Tibial nerve (tissue), 3 donors: ENCODE data around the gene A2M.

Source experiments
- POLR2A ChIP-seq, 2 donors: fragments of 450-650 bp; IDR thresholded peaks; one replicate each; pipeline ENCODE4 v1.6.1; 2017; ENCODE audit warnings: antibody characterized with exemption in 2 of 2, mild to moderate bottlenecking in 2 of 2, moderate library complexity in 2 of 2
- TF ChIP-seq, protein P1 (sequence below), 5 experiments: fragments of 200-600 bp in 3 of 5; fragments of 450-650 bp in 2 of 5; sonication (generic) in 3 of 5; IDR thresholded peaks; one replicate each; pipeline ENCODE4 v1.5.1; 2016 to 2019; ENCODE audit warnings: antibody characterized with exemption in 5 of 5, mild to moderate bottlenecking in 3 of 5, moderate library complexity in 2 of 5

DNA sequence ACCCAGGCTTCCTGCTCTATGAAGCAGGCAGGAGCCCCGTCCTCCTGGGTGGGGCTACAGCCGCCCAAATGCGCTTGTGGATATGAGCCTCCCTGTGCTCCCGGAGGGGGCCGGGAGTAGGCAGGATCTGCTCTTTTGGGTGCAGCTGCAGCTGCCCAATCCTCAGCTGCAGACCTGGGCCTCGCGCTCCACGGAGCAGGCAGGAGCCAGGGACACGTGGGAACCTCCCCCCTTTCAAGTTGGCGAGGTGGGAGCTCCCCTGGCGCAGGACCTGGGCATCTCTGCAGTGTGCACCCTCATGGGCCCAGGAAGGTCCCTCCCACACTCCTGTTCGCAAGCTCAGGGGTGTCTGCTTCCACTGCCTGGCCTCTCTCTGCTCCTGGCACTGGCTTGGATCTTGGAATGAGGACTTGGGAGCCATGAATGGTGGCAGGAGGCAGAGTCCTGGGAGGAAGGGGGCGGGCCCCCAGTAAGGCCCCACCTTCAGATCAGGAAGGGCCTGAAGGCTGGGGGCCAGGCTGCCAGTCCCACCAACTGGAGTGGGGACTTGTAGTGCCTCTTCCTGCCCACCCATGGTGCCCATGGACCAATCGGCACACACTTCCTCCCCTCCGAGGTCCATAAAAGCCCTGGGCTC lies 65.1 kb downstream of the A2M start:
- TF ChIP-seq, protein P1, sequence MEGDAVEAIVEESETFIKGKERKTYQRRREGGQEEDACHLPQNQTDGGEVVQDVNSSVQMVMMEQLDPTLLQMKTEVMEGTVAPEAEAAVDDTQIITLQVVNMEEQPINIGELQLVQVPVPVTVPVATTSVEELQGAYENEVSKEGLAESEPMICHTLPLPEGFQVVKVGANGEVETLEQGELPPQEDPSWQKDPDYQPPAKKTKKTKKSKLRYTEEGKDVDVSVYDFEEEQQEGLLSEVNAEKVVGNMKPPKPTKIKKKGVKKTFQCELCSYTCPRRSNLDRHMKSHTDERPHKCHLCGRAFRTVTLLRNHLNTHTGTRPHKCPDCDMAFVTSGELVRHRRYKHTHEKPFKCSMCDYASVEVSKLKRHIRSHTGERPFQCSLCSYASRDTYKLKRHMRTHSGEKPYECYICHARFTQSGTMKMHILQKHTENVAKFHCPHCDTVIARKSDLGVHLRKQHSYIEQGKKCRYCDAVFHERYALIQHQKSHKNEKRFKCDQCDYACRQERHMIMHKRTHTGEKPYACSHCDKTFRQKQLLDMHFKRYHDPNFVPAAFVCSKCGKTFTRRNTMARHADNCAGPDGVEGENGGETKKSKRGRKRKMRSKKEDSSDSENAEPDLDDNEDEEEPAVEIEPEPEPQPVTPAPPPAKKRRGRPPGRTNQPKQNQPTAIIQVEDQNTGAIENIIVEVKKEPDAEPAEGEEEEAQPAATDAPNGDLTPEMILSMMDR (IDR thresholded peaks at IDR 0.05), result no peak
- TF ChIP-seq POLR2A (IDR thresholded peaks at IDR 0.05), result no peak
